HG03108 (cell line): Measurements from ENCODE around the gene WWTR1.

ENCODE experiments used
- ATAC-seq: cut with Tn5 transposase; IDR thresholded peaks from one replicate; pipeline ENCODE4 v1.9.1; 2021; ENCODE audit warnings: moderate library complexity; ENCODE audit not compliant: unreplicated experiment

Gene WWTR1

DNA sequence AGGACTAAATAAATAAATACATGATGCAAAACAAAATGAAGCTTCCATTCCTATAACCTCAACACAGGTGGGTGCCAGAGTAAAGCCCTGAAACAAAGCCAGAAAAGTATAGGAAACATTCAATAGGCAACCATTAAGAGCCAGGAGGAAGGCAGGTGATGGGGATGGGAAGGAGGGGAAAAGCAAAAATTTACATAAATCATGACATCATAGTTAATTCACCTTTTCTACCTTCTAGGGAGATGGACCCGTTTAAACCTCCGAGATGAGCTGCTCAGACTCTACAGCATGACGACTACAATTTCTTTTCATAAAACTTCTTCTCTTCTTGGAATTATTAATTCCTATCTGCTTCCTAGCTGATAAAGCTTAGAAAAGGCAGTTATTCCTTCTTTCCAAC, 155.4 kb downstream of the WWTR1 start:
- ATAC-seq = no peak

DNA sequence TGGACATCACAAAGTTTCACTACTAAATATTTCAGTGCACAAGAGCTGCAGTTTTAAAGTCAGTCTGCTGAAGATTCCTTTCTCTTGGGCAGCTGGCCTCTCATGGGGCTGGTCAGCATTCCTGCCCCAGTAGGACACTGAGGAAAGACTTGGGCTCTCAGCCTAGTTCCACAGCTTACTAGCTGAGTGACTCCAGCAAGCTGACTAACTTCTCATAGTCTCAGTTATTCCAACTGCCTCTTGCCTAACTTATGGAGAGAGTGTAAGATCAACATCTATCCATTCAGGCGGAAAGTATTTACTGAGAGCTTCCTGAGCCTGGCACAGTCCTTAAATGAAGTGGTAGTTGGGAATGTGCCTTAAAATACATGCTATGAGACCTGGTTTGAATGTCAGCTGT, 156.3 kb downstream of the WWTR1 start:
- no peak for ATAC-seq

- ATAC-seq = no peak
Measured at GRCh38 chr3:149497966-149498670, 159.7 kb downstream of the WWTR1 start.

DNA sequence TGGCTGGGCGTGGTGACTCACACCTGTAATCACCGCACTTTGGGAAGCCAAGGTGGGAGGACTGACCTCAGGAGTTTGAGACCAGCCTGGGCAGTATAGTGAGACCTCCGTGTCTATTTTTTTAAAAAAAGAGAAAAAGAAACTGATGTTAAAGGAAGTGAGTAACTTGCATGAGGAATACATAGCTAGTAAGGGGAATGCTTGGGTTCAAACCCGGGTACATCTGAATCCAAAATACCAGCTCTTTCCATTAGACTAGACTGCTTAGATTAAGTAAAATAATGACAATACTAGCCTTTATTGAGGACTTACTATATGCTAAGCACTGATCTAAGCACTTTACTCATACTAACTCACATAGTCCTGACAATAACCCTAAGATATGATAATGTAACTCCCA, 160.9 kb downstream of the WWTR1 start:
- ATAC-seq = no peak

- ATAC-seq = no peak
Measured at GRCh38 chr3:149495581-149496125, 162.2 kb downstream of the WWTR1 start.

DNA sequence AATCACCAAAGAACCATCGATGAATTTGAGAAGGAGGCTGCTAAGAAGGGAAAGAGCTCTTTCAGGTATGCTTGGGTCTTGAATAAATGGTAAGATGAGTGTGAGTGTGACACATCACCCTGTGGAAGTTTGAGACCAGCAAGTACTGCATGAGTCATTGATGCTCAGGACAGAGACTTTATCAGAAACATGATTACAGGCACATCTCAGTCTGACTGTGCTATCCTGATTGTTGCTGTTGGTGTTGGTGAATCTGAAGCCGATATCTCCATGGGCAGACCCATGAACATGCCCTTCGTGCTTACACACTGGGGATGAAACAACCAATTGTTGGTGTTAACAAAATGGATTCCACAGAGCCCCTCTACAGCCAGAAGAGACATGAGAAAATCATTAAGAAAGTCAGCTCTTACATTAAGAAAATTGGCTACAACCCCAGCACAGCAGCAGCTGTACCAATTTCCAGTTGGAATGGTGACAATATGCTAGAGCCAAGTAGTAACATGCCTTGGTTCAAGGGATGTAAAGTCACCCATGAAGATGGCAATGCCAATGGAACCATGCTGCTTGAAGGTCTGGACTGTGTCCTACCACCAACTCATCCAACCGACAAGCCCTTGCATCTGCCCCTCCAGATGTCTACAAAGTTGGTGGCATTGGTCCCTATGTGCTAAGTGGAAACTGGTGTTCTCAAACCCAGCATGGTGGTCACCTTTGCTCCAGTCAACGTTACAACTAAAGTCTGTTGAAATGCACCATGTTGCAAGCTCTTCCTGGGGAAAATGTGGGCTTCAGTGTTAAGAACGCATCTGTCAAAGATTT, 162.9 kb downstream of the WWTR1 start:
- ATAC-seq = no peak

DNA sequence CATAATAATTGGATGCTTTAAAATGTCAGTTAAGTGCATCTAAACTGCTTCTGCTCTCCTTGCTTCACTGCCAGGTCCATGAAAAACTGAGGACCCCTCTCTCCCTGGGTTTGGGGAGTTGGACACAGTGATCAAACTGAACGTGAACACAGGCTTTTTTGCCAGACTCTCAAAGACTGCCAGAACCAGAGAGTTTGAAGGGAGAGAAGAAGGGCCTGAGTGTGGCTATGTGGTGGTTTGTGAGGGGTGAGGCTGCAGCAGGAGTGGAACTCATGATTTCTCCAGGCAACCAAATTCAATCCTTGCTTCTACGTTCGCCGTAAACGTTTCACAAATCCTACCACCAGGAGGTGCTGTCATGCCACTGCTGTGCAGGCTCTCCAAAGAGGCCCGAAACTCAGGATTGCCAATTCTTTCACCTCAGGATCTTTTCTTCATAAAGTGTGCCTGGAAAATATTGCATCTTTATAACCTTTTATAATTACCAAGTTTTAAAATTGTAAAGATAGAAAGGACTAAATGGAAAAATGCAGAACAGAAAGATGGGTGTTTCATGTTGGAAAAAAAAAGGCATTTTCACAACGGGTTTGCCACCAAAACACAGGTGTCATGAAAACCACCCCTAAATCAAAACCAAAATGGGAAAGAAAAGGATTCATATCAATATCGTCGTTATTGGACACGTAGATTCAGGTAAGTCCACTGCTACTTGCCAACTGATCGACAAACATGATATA, 163.6 kb downstream of the WWTR1 start:
- no peak for ATAC-seq

GRCh38 chr3:149493315-149494021, 164.4 kb downstream of the WWTR1 start:
- ATAC-seq = no peak

- no peak for ATAC-seq
Measured at GRCh38 chr3:149490260-149490971, 167.4 kb downstream of the WWTR1 start.

- ATAC-seq = no peak
Measured at GRCh38 chr3:149489060-149489690, 168.7 kb downstream of the WWTR1 start.

DNA sequence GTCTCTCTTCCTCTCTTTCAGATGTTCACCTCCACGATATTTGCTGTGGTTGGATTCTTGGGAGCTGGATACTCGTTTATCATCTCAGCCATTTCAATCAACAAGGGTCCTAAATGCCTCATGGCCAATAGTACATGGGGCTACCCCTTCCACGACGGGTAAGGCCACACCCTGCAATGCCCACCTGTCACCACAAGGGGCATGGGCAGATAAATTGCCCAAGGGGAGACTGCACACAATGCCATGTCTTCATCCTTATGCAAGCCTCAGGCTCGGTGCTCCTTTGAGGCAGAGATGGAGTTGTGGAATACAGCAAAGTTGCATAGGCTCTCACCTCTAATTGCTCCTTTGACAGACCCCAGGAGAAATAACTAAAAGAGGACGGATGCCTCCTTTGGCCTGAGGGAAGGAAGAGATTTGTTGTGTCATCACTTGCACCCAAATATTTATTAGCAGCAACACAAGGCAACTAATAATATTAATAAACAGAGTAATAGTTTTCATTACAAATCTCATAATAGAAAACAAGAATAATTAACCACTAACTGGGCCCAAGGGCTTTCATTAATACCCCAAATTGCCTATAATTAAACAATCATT, 170.1 kb downstream of the WWTR1 start:
- ATAC-seq = no peak

GRCh38 chr3:149486726-149487125, 171.1 kb downstream of the WWTR1 start:
- no peak for ATAC-seq

DNA sequence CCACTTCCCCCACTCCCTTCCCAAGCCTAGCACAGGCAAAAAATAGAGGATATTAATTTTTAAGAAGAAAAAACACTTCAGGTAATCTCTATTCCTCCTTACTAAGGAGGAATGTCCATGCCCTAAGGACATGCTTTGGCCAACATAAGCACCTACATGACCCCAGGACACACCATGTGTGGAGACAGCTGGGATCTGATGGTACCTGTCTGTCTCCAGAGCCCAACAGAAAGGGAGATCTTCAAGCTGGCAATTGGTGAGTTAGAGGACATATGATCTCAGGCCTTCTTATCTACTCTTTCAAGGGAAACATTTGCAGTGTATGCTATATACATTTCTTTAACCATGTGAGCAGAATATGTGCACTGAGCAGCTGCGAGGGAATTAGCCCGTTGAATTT, 176.3 kb downstream of the WWTR1 start:
- no peak for ATAC-seq

GRCh38 chr3:149481056-149481455, 176.8 kb downstream of the WWTR1 start:
- ATAC-seq = no peak

GRCh38 chr3:149480326-149481017, 177.4 kb downstream of the WWTR1 start:
- ATAC-seq = peak; percentile 88

DNA sequence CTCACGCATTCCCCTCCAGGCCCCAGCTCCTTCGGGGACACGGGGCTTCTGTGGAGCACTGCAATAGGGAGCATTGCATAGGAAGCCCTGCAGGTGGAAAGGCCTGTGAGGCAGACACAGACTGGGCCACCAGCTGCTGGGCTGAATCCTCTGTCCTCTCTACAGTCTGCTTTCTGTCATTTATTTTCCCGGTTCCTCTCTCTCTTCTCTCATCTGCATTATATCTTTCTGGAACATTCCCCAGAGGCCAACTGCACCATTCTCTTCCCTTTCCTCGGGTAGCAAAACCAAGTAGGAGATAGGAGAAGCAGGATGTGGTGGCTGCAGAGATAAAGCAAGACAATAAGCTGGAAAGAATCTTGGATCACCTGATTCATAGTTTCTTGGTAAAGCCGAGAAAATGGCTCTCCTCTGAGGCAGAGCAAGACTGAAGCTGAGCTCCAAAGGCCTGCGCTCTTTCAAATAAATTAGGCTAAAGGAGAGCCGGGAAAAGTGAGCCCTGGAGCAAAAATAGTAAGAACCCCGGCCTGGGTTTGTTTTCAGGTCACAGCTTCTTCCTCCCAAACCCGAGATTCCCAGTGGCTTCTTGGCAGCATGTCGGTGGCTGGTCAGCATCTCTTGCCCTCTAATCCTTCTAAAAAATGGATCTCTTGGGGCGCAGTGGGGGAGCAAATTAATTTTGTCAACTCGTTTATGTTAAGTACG, 178.1 kb downstream of the WWTR1 start:
- ATAC-seq = no peak

- ATAC-seq = no peak
Measured at GRCh38 chr3:149476225-149476624, 181.6 kb downstream of the WWTR1 start.

DNA sequence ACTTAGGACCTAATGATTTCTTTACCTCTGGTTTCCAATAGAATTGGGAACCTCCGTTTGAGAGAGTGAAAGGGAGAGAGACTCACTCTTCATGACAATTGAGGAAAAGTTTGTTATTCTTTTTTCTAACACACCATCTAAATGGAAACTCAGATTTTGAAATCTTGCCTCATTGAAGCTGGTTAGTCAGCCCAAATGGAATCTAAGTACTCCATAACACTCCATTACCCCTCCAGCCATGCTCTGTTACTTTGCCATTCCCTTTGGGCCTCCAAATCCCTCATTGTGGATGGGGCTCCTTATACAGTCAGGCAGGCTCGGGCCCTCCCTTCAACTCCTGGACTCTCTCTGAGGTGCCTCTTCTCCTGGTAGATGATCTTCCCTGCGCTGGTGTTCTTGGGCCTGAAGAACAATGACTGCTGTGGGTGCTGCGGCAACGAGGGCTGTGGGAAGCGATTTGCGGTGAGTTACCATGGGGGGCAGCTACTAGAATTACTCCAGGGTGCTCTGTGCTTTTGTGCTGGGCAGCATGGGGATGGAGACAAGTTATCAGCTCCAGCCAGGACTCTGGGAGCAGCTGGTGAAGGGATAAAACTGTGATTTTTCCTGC, 182.3 kb downstream of the WWTR1 start:
- no peak for ATAC-seq
